NCI-H128 (cell line): ENCODE measurements around the gene SMARCC2.

Source experiments
- DNase-seq: peaks from one replicate; lab custom pipeline; 2025; ENCODE audit not compliant: unreplicated experiment; lab: John Stamatoyannopoulos, UW

SMARCC2 gene

GRCh38 chr12:56189099-56189917, at the start of gene SMARCC2:
TSS of gene SMARCC2 (minus strand) at chr12:56189483. CDS start at chr12:56189461, 22 bp downstream.
- DNase-seq: peak; percentile 67

- no peak for DNase-seq
Measured at GRCh38 chr12:56237552-56237951, 48.3 kb upstream of the SMARCC2 start.

GRCh38 chr12:56236985-56237384, 47.7 kb upstream of the SMARCC2 start:
- DNase-seq: no peak

GRCh38 chr12:56236091-56236490, 46.8 kb upstream of the SMARCC2 start:
- no peak for DNase-seq

- DNase-seq: no peak
Measured at GRCh38 chr12:56234746-56235436, 45.6 kb upstream of the SMARCC2 start.

GRCh38 chr12:56231184-56231582, 41.9 kb upstream of the SMARCC2 start:
- DNase-seq: no peak

- no peak for DNase-seq
Measured at GRCh38 chr12:56230432-56231183, 41.3 kb upstream of the SMARCC2 start.

GRCh38 chr12:56229916-56230431, 40.7 kb upstream of the SMARCC2 start, which contains the start of gene SLC39A5:
TSS of gene SLC39A5 (plus strand) at chr12:56230051. CDS start at chr12:56231275, 1,224 bp downstream.
- DNase-seq: no peak

- DNase-seq: no peak
Measured at GRCh38 chr12:56229082-56229481, 39.8 kb upstream of the SMARCC2 start.

- DNase-seq: no peak
Measured at GRCh38 chr12:56224954-56225353, 35.7 kb upstream of the SMARCC2 start.

GRCh38 chr12:56224102-56224701, 34.9 kb upstream of the SMARCC2 start, which contains the start of gene NABP2:
TSS of gene NABP2 (plus strand) at chr12:56224342. CDS start at chr12:56224857, 515 bp downstream.
- peak; percentile 94 for DNase-seq

GRCh38 chr12:56223571-56224101, 34.4 kb upstream of the SMARCC2 start:
- DNase-seq: no peak

GRCh38 chr12:56222531-56222895, 33.2 kb upstream of the SMARCC2 start:
- no peak for DNase-seq

GRCh38 chr12:56221757-56222530, 32.7 kb upstream of the SMARCC2 start, which contains the start of gene RNF41:
TSS of gene RNF41 (minus strand) at chr12:56221922. CDS start at chr12:56214047, 7,875 bp downstream.
- DNase-seq: peak; percentile 92

- no peak for DNase-seq
Measured at GRCh38 chr12:56221232-56221756, 32.0 kb upstream of the SMARCC2 start.

- DNase-seq: no peak
Measured at GRCh38 chr12:56220611-56221231, 31.4 kb upstream of the SMARCC2 start.

- no peak for DNase-seq
Measured at GRCh38 chr12:56219840-56220239, 30.6 kb upstream of the SMARCC2 start.

- DNase-seq: no peak
Measured at GRCh38 chr12:56216461-56216860, 27.2 kb upstream of the SMARCC2 start.

- DNase-seq: no peak
Measured at GRCh38 chr12:56213878-56214277, 24.6 kb upstream of the SMARCC2 start.
